C4-2B (cell line): ENCODE data around the gene PRKAG2.

Experiments used
- H3K27ac ChIP-seq: fragments of 450-650 bp; 2 replicates; pipeline ENCODE4 v1.5.1; 2017
- CTCF ChIP-seq: fragments of 450-650 bp; conservative IDR thresholded peaks from 2 replicates; pipeline ENCODE4 v1.5.1; 2017; ENCODE audit warnings: mild to moderate bottlenecking
- ZFX ChIP-seq: fragments of 450-650 bp; IDR thresholded peaks from 2 replicates; pipeline ENCODE4 v1.6.1; 2017

PRKAG2 gene

GRCh38 chr7:151699147-151699927 is 177.6 kb downstream of the PRKAG2 start:
- H3K27ac ChIP-seq: no peak overlapping the region
- TF ChIP-seq CTCF (no peak), ZFX (no peak)

GRCh38 chr7:151697942-151698341 is 179.0 kb downstream of the PRKAG2 start:
- no peak overlapping the region for H3K27ac ChIP-seq
- TF ChIP-seq ZFX (no peak), CTCF (no peak)

GRCh38 chr7:151697515-151697895 is 179.4 kb downstream of the PRKAG2 start:
- no peak overlapping the region for H3K27ac ChIP-seq
- TF ChIP-seq CTCF (no peak), ZFX (no peak)

GRCh38 chr7:151696721-151697514 is 180.0 kb downstream of the PRKAG2 start:
- H3K27ac ChIP-seq: no peak overlapping the region; the same call in 1 of the 2 replicates
- TF ChIP-seq ZFX (no peak), CTCF (no peak)

DNA sequence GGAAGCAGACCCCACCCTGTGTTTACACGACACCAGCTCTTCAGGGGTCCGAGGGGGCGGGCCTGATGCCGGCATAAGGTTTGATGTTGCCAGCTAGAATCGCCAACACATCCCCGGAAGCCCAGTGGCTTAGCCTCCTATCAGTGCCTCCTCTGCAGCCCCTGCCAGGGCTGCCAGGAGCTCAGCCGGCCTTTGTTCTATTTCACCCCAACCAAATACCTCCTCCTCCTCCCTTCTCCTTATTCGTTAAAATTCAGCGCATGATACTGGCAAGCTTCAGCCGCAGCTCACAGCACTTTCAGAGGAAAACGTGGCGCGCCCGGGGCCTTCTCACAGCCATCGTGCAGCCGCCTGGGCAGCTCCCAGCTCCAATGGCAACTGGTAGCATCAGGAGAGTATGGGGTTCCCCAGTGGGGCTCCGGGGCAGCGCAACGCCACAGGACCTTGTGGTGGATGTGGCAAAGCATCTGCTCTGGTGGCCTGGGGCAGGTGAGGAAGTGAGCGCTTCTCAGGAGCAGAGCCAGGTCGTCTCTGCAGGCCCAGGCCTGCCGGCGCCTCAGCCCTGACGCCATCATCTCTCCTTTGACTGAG is 180.9 kb downstream of the PRKAG2 start:
- TF ChIP-seq ZFX: no peak
- no peak for TF ChIP-seq CTCF
- peak overlapping the region; percentile 48 for H3K27ac ChIP-seq

GRCh38 chr7:151694828-151695580 is 181.9 kb downstream of the PRKAG2 start:
- peak overlapping the region; percentile 48 for H3K27ac ChIP-seq
- no peak for TF ChIP-seq CTCF
- TF ChIP-seq ZFX: no peak
